ENCODE measurements around the gene FOXG1. TPM values are rescaled to one million over a fixed set of nuclear protein-coding genes. Genes with fewer than 3 reads are reported as not detected.

FOXG1 gene
- total RNA-seq, 1 donor from 2014 or later = not detected

GRCh38 chr14:28767853-28768741 lies 1.5 kb downstream of the FOXG1 start:
- no peak overlapping the region for H3K4me3 ChIP-seq
- no peak overlapping the region for H3K27ac ChIP-seq
- DNase-seq (ENCODE audit: extremely low spot score in 2 of 2) = no peak
- H3K27me3 ChIP-seq = peaks cover 22% of the 10 kb centered on the region
- H3K4me1 ChIP-seq = peaks cover 8% of the 10 kb centered on the region
- H3K9me3 ChIP-seq = no peaks in the 10 kb centered on the region
- H3K36me3 ChIP-seq = no peaks in the 10 kb centered on the region
- TF ChIP-seq POLR2AphosphoS5 (IDR thresholded peaks at IDR 0.05; ENCODE audit: insufficient read depth in 1 of 2, low read depth in 1 of 2) (no peak), CTCF (IDR thresholded peaks at IDR 0.05) (no peak), POLR2A (IDR thresholded peaks at IDR 0.05) (no peak)
- intact Hi-C loops (cut with DNase I) = no loop called here

- H3K9me3 ChIP-seq = no peaks in the 10 kb centered on the region
- intact Hi-C loops (cut with DNase I) = no loop called here
- H3K4me3 ChIP-seq = no peak overlapping the region
- TF ChIP-seq CTCF (IDR thresholded peaks at IDR 0.05) (no peak), POLR2AphosphoS5 (IDR thresholded peaks at IDR 0.05; ENCODE audit: insufficient read depth in 1 of 2, low read depth in 1 of 2) (no peak), POLR2A (IDR thresholded peaks at IDR 0.05) (no peak)
- no peak for DNase-seq (ENCODE audit: extremely low spot score in 2 of 2)
- no peak overlapping the region for H3K27ac ChIP-seq
- H3K36me3 ChIP-seq = no peaks in the 10 kb centered on the region
- peaks cover 8% of the 10 kb centered on the region for H3K4me1 ChIP-seq
- H3K27me3 ChIP-seq = peaks cover 22% of the 10 kb centered on the region
Observed at GRCh38 chr14:28769276-28769880, 2.8 kb downstream of the FOXG1 start.

- H3K36me3 ChIP-seq = no peaks in the 10 kb centered on the region
- peaks cover 22% of the 10 kb centered on the region for H3K27me3 ChIP-seq
- no peaks in the 10 kb centered on the region for H3K9me3 ChIP-seq
- TF ChIP-seq POLR2A (IDR thresholded peaks at IDR 0.05) (no peak), CTCF (IDR thresholded peaks at IDR 0.05) (no peak), POLR2AphosphoS5 (IDR thresholded peaks at IDR 0.05; ENCODE audit: insufficient read depth in 1 of 2, low read depth in 1 of 2) (no peak)
- H3K4me1 ChIP-seq = peaks cover 8% of the 10 kb centered on the region
- no peak overlapping the region for H3K4me3 ChIP-seq
- DNase-seq (ENCODE audit: extremely low spot score in 2 of 2) = no peak
- no peak overlapping the region for H3K27ac ChIP-seq
- intact Hi-C loops (cut with DNase I) = no loop called here
Observed at GRCh38 chr14:28770061-28770460, 3.5 kb downstream of the FOXG1 start.

GRCh38 chr14:28770630-28771029 lies 4.0 kb downstream of the FOXG1 start:
- H3K27ac ChIP-seq = no peak overlapping the region
- H3K4me3 ChIP-seq = no peak overlapping the region
- peaks cover 21% of the 10 kb centered on the region for H3K27me3 ChIP-seq
- intact Hi-C loops (cut with DNase I) = no loop called here
- DNase-seq (ENCODE audit: extremely low spot score in 2 of 2) = no peak
- H3K4me1 ChIP-seq = peaks cover 7% of the 10 kb centered on the region
- no peaks in the 10 kb centered on the region for H3K36me3 ChIP-seq
- TF ChIP-seq POLR2AphosphoS5 (IDR thresholded peaks at IDR 0.05; ENCODE audit: insufficient read depth in 1 of 2, low read depth in 1 of 2) (no peak), POLR2A (IDR thresholded peaks at IDR 0.05) (no peak), CTCF (IDR thresholded peaks at IDR 0.05) (no peak)
- H3K9me3 ChIP-seq = no peaks in the 10 kb centered on the region

GRCh38 chr14:28771168-28771567 lies 4.6 kb downstream of the FOXG1 start:
- Histone ChIP-seq H3K27ac (no peak overlapping the region), H3K4me1 (peaks cover 1% of the 10 kb centered on the region), H3K27me3 (peaks cover 15% of the 10 kb centered on the region), H3K9me3 (no peaks in the 10 kb centered on the region), H3K36me3 (no peaks in the 10 kb centered on the region), H3K4me3 (no peak overlapping the region)
- TF ChIP-seq POLR2A (IDR thresholded peaks at IDR 0.05) (no peak), CTCF (IDR thresholded peaks at IDR 0.05) (no peak), POLR2AphosphoS5 (IDR thresholded peaks at IDR 0.05; ENCODE audit: insufficient read depth in 1 of 2, low read depth in 1 of 2) (no peak)
- intact Hi-C loops (cut with DNase I) = no loop called here
- DNase-seq (ENCODE audit: extremely low spot score in 2 of 2) = no peak

Measured in vagina (tissue), 2 donors.